GM12878 (cell line): ENCODE measurements around the gene CLSTN2. TPM values are rescaled to one million over a fixed set of nuclear protein-coding genes. Genes with fewer than 3 reads are reported as not detected.

Experiments used
- ATAC-seq: fragments of 200-7000 bp; cut with Tn5 transposase; 3 replicates; pipeline ENCODE4 v1.9.1; 2020; ENCODE audit warnings: mild to moderate bottlenecking, moderate library complexity
- BruUV-seq: library from RNA; stranded (reverse); fragments of 400-500 nt; replicated peaks from 2 replicates; lab custom pipeline; 2021; lab: Mats Ljungman, UMichigan
- CTCF ChIA-PET: fragments of 300-600 bp; sonication (Branson Sonifier 250); formaldehyde crosslinking; extraction: SDS; loops from one replicate; lab custom pipeline; 2021; ENCODE audit warnings: inconsistent platforms; lab: Yijun Ruan, JAX
- POLR2A ChIA-PET: fragments of 350-600 bp; formaldehyde crosslinking; extraction: SDS; loops from one replicate; lab custom pipeline; 2021; ENCODE audit warnings: inconsistent platforms; lab: Charles Lee
- RAD21 ChIA-PET: fragments of 300-600 bp; sonication (Branson Sonifier 250); formaldehyde crosslinking; loops from one replicate; lab custom pipeline; 2023; ENCODE audit warnings: antibody characterized with exemption; ENCODE audit not compliant: unreplicated experiment; lab: Charles Lee
- SMC1A ChIA-PET: fragments of 300-600 bp; sonication (Branson Sonifier 250); formaldehyde crosslinking; loops from one replicate; lab custom pipeline; 2023; ENCODE audit not compliant: unreplicated experiment, uncharacterized antibody; lab: Charles Lee
- DNase-seq: peaks from one replicate; pipeline ENCODE4 v3.0.0-alpha.2; 2011; ENCODE audit warnings: low read depth, low spot score
- FAIRE-seq: peaks from 3 replicates; lab custom pipeline; 2011; peaks lifted over from hg19 to GRCh38; lab: Jason Lieb, UNC
- H2AFZ ChIP-seq: 2 replicates; pipeline ENCODE4 v1.6.0; 2011; ENCODE audit warnings: low read depth, low read length, control low read depth; ENCODE audit not compliant: control insufficient read depth
- H3K27ac ChIP-seq: 2 replicates; pipeline ENCODE4 v1.5.1; 2011; ENCODE audit warnings: control low read depth; ENCODE audit not compliant: control insufficient read depth, insufficient read depth
- H3K27me3 ChIP-seq, 2 experiments: replicated peaks in 1 of 2; 2 replicates each; pipeline versions ENCODE4 v1.6.0 to v1.6.1; 2011; ENCODE audit warnings: low read length in 1 of 2; ENCODE audit not compliant: control insufficient read depth in 2 of 2, insufficient read depth in 2 of 2
- H3K36me3 ChIP-seq, 2 experiments: 2 replicates each; pipeline ENCODE4 v1.5.1; 2011; ENCODE audit warnings: low read length in 1 of 2; ENCODE audit not compliant: control insufficient read depth in 2 of 2, insufficient read depth in 2 of 2
- H3K4me1 ChIP-seq: 2 replicates; pipeline ENCODE4 v1.6.1; 2011; ENCODE audit warnings: mild to moderate bottlenecking, low read length, moderate library complexity, mixed read lengths; ENCODE audit not compliant: control insufficient read depth, insufficient read depth
- H3K4me2 ChIP-seq: 2 replicates; pipeline ENCODE4 v1.6.0; 2011; ENCODE audit warnings: control low read depth; ENCODE audit not compliant: control insufficient read depth, insufficient read depth
- H3K4me3 ChIP-seq: fragments of 200-600 bp; sonication (generic); 2 replicates; pipeline ENCODE4 v1.5.1; 2016
- H3K79me2 ChIP-seq: 2 replicates; pipeline ENCODE4 v1.6.0; 2011; ENCODE audit warnings: low read length; ENCODE audit not compliant: control insufficient read depth, insufficient read depth
- H3K9ac ChIP-seq: 2 replicates; pipeline ENCODE4 v1.8.0; 2011; ENCODE audit warnings: low read length, control low read depth, mixed read lengths; ENCODE audit not compliant: control insufficient read depth, insufficient read depth
- H3K9me3 ChIP-seq: replicated peaks from 3 replicates; pipeline ENCODE4 v1.5.1; 2011; ENCODE audit warnings: mild to moderate bottlenecking, low read length; ENCODE audit not compliant: control insufficient read depth, insufficient read depth
- H4K20me1 ChIP-seq: 2 replicates; pipeline ENCODE4 v1.6.0; 2011; ENCODE audit not compliant: control insufficient read depth, insufficient read depth
- ATF2 ChIP-seq: IDR thresholded peaks from 2 replicates; pipeline ENCODE4 v1.6.1; 2012; ENCODE audit warnings: low read length, inconsistent platforms
- ATF7 ChIP-seq: fragments of 450-650 bp; IDR thresholded peaks from 2 replicates; pipeline ENCODE4 v1.6.1; 2016; ENCODE audit warnings: low read depth, mild to moderate bottlenecking
- BHLHE40 ChIP-seq, 2 experiments: fragments of 450-650 bp in 1 of 2; IDR thresholded peaks; 2 replicates each; pipeline ENCODE4 v1.6.1; 2011 to 2017; ENCODE audit warnings: low read depth in 2 of 2, borderline replicate concordance in 1 of 2, improper control_type of control experiment in 1 of 2, low read length in 1 of 2, mild to moderate bottlenecking in 1 of 2
- CEBPB ChIP-seq, 2 experiments: fragments of 150-350 bp in 1 of 2; IDR thresholded peaks; 2 replicates each; pipeline ENCODE4 v1.6.1; 2012 to 2014; ENCODE audit warnings: low read depth in 2 of 2, low read length in 2 of 2, borderline replicate concordance in 1 of 2, inconsistent platforms in 1 of 2
- CHD2 ChIP-seq: IDR thresholded peaks from 2 replicates; pipeline ENCODE4 v1.6.1; 2011; ENCODE audit warnings: low read depth, low read length, improper control_type of control experiment, borderline replicate concordance
- FOS ChIP-seq: IDR thresholded peaks from 3 replicates; pipeline ENCODE4 v1.6.1; 2011; ENCODE audit warnings: borderline replicate concordance; ENCODE audit not compliant: insufficient read length; ENCODE audit errors: extremely low read depth
- IKZF1 ChIP-seq: fragments of 450-650 bp; conservative IDR thresholded peaks from 2 replicates; pipeline ENCODE4 v1.6.1; 2017; ENCODE audit warnings: antibody characterized with exemption, mild to moderate bottlenecking
- KLF5 ChIP-seq: fragments of 450-650 bp; IDR thresholded peaks from 2 replicates; pipeline ENCODE4 v1.6.1; 2014; ENCODE audit warnings: mild to moderate bottlenecking; ENCODE audit not compliant: partially characterized antibody
- NBN ChIP-seq: fragments of 450-650 bp; IDR thresholded peaks from 2 replicates; pipeline ENCODE4 v1.6.1; 2016
- NFYA ChIP-seq: IDR thresholded peaks from 2 replicates; pipeline ENCODE4 v1.6.1; 2011; ENCODE audit warnings: low read depth, mild to moderate bottlenecking, low read length, improper control_type of control experiment, borderline replicate concordance
- PAX5 ChIP-seq: IDR thresholded peaks from 2 replicates; pipeline ENCODE4 v1.6.1; 2011; ENCODE audit warnings: low read depth, low read length, borderline replicate concordance
- RAD21 ChIP-seq: IDR thresholded peaks from 2 replicates; pipeline ENCODE4 v1.6.1; 2011; ENCODE audit warnings: mild to moderate bottlenecking, low read depth, low read length, moderate library complexity; ENCODE audit not compliant: insufficient read depth
- RFX5 ChIP-seq: IDR thresholded peaks from 2 replicates; pipeline ENCODE4 v1.6.1; 2011; ENCODE audit warnings: low read depth, low read length, improper control_type of control experiment
- SIN3A ChIP-seq: IDR thresholded peaks from 2 replicates; pipeline ENCODE4 v1.6.1; 2012; ENCODE audit warnings: low read depth, low read length, improper control_type of control experiment
- TBL1XR1 ChIP-seq: IDR thresholded peaks from 2 replicates; pipeline ENCODE4 v1.6.1; 2012; ENCODE audit warnings: low read depth, low read length, improper control_type of control experiment
- ZZZ3 ChIP-seq: IDR thresholded peaks from 2 replicates; pipeline ENCODE4 v1.6.1; 2011; ENCODE audit warnings: low read depth; ENCODE audit not compliant: control insufficient read depth, insufficient read length
- in situ Hi-C: fragments of 300-500 bp; cut with MboI; formaldehyde crosslinking; loops from 9 replicates; pipeline ENCODE4 v1.14.3; 2018; ENCODE audit warnings: mixed read lengths
- intact Hi-C: fragments of 100-400 bp; cut with micrococcal nuclease; formaldehyde crosslinking; loops from one replicate; pipeline ENCODE4 v1.14.2; 2022; ENCODE audit not compliant: unreplicated experiment
- polyA plus RNA-seq, 11 experiments: library from polyadenylated mRNA; depleted of rRNA in 4 of 11; unstranded in 6 of 11; stranded (reverse) in 5 of 11; fragments of >200 nt; fragmentation: Nextera tagmentation in 4 of 11; fragmentation: Illumina TruSeq in 1 of 11; extraction: Ambion mirVana in 4 of 11; extraction: Trizol in 1 of 11; gene quantifications; 1 replicate in 1 of 11; 2 replicates in 10 of 11; pipeline versions ENCODE4 v1.2.1 to v1.2.3, GENCODE V29; 2011 to 2016; ENCODE audit warnings: inconsistent platforms in 2 of 11, missing spikeins in 2 of 11, low read depth in 1 of 11
- total RNA-seq, 4 experiments: library from RNA; depleted of rRNA in 3 of 4; stranded (reverse); fragments of >200 nt in 3 of 4; fragmentation: Illumina TruSeq in 1 of 4; extraction: Trizol in 1 of 4; gene quantifications; 2 replicates each; pipeline versions ENCODE4 v1.2.1 to v1.2.3, GENCODE V29; 2013 to 2021
- TF ChIP-seq, protein P1 (sequence below): IDR thresholded peaks from 2 replicates; pipeline ENCODE4 v1.6.1; 2012; ENCODE audit warnings: mild to moderate bottlenecking, low read depth, low read length

The CLSTN2 gene
- total and polyA plus RNA-seq, 10 of the 15 experiments (the other 5 are each of a cell fraction or from before 2014, with no cell fraction given), result under 0.01 to 0.10 (median under 0.01) TPM; not detected in 5

DNA sequence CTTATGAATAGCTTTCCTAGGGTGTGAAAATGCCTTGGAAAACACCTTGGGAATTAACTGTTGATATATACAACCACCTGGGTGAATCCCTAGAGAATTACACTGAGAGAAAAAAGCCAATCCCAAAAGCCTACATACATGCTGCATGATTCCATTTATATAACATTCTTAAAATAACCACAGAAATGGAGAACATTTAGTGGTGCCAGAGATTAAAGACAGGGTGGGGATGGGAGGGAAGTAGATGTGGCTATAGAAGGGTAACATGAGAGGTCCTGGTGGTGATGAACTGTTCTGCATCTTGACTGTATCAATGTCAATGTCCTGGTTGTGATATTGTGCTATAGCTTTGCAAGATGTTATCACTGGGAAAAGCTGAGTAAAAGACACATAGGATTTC lies 291.0 kb downstream of the CLSTN2 start:
- ChIA-PET SMC1A (interaction anchor here (1.4 kb wide), 1 partner anchor 104 kb away, joined by 3 read pairs; no protein-coding TSS in a partner anchor), POLR2A (no interaction called here), CTCF (interaction anchor here (0.5 kb wide), 1 partner anchor 10 kb away, joined by 3 read pairs; no protein-coding TSS in a partner anchor), RAD21 (no interaction called here)
- H3K4me3 ChIP-seq, result no peak overlapping the region
- H3K4me2 ChIP-seq, result no peak overlapping the region
- no TSS peak for BruUV-seq
- no peak overlapping the region for H3K9ac ChIP-seq
- no peak for ATAC-seq
- no peak for FAIRE-seq
- no peaks in the 10 kb centered on the region for H3K79me2 ChIP-seq
- no peak for TF ChIP-seq RAD21
- no peak for TF ChIP-seq KLF5
- no peak for TF ChIP-seq NFYA
- TF ChIP-seq CHD2, result no peak
- TF ChIP-seq RFX5, result no peak
- no peak for TF ChIP-seq IKZF1
- TF ChIP-seq BHLHE40 (IDR thresholded peaks at IDR 0.05; ENCODE audit: borderline replicate concordance in 1 of 2, low read depth in 2 of 2, low read length in 1 of 2), result no peak
- TF ChIP-seq SIN3A, result no peak
- TF ChIP-seq ATF7, result no peak
- TF ChIP-seq CEBPB (IDR thresholded peaks at IDR 0.05; ENCODE audit: borderline replicate concordance in 1 of 2, low read depth in 2 of 2, low read length in 2 of 2), result no peak
- TF ChIP-seq, protein P1, sequence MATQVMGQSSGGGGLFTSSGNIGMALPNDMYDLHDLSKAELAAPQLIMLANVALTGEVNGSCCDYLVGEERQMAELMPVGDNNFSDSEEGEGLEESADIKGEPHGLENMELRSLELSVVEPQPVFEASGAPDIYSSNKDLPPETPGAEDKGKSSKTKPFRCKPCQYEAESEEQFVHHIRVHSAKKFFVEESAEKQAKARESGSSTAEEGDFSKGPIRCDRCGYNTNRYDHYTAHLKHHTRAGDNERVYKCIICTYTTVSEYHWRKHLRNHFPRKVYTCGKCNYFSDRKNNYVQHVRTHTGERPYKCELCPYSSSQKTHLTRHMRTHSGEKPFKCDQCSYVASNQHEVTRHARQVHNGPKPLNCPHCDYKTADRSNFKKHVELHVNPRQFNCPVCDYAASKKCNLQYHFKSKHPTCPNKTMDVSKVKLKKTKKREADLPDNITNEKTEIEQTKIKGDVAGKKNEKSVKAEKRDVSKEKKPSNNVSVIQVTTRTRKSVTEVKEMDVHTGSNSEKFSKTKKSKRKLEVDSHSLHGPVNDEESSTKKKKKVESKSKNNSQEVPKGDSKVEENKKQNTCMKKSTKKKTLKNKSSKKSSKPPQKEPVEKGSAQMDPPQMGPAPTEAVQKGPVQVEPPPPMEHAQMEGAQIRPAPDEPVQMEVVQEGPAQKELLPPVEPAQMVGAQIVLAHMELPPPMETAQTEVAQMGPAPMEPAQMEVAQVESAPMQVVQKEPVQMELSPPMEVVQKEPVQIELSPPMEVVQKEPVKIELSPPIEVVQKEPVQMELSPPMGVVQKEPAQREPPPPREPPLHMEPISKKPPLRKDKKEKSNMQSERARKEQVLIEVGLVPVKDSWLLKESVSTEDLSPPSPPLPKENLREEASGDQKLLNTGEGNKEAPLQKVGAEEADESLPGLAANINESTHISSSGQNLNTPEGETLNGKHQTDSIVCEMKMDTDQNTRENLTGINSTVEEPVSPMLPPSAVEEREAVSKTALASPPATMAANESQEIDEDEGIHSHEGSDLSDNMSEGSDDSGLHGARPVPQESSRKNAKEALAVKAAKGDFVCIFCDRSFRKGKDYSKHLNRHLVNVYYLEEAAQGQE, result no peak
- TF ChIP-seq TBL1XR1, result no peak
- TF ChIP-seq ZZZ3, result no peak
- TF ChIP-seq ATF2, result no peak
- TF ChIP-seq NBN, result no peak
- no peak for TF ChIP-seq PAX5
- no peak for TF ChIP-seq FOS
- no peaks in the 10 kb centered on the region for H3K36me3 ChIP-seq
- intact Hi-C loops, result no loop called here
- no peak overlapping the region for H2AFZ ChIP-seq
- H3K4me1 ChIP-seq, result no peaks in the 10 kb centered on the region
- H3K9me3 ChIP-seq, result no peaks in the 10 kb centered on the region
- H3K27me3 ChIP-seq, result no peaks in the 10 kb centered on the region
- in situ Hi-C loops, result no loop called here
- H4K20me1 ChIP-seq, result no peaks in the 10 kb centered on the region
- no peak for DNase-seq
- H3K27ac ChIP-seq, result no peak overlapping the region
